Activated CD4-positive, alpha-beta T cell treated with anti-CD3 and anti-CD28 coated beads for 1 hour (primary cell): ENCODE measurements around the gene ELF5.

Experiments used
- DNase-seq: peaks from one replicate; pipeline ENCODE4 v3.0.0-alpha.2; 2020

The ELF5 gene

DNA sequence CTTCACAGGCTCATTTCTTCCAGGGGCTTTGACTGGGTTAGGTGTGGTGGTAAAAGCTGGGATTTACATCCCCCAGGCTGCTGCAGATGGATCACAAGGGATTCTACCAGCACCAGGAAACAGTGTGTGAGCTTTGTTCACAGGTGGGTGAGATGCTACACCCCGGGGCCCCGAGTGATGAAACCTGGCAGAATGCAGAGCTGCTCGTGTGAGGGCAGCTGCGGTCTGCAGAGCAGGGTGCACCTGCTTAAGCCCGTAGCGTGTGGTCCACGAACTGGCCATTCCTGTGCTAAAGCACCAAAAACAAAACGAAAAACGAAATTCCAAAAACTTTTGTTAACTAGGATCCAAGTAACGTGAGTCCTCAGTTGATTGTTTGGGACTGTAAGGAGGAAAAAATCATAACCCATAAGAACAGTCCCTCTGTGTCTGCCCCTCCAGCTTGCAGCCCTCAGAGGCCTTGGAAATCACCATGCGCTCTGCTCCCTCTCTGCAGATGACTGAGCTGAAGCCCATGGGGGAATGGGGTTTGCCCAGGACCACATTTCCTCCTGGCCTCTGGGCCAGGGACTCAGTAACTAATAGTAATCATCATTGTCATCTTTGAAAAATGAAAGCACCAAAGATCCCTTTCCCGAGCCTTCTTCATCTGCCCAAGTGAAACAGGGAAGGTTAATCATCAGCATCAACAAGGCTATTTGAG is 24.6 kb downstream of the ELF5 start:
- DNase-seq: no peak

DNA sequence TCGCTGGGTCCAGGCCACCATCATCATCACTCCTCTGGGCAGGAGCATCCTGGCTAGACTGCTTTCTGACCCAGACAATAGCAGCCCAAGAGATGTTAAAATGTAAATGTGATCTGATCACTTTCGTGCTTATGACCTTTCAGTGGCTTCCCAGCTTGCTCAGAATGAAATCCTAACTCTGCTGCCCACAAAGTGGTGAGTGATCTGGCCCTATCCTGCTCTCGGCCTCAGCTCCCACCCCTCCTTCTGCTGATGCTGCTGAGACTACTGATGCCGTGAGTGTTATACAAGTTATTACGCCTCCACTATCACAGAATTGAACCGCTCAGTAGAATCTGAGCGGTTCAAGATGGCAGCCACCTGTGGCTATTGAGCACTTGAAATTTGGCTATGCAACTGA is 26.2 kb downstream of the ELF5 start:
- DNase-seq: no peak

DNA sequence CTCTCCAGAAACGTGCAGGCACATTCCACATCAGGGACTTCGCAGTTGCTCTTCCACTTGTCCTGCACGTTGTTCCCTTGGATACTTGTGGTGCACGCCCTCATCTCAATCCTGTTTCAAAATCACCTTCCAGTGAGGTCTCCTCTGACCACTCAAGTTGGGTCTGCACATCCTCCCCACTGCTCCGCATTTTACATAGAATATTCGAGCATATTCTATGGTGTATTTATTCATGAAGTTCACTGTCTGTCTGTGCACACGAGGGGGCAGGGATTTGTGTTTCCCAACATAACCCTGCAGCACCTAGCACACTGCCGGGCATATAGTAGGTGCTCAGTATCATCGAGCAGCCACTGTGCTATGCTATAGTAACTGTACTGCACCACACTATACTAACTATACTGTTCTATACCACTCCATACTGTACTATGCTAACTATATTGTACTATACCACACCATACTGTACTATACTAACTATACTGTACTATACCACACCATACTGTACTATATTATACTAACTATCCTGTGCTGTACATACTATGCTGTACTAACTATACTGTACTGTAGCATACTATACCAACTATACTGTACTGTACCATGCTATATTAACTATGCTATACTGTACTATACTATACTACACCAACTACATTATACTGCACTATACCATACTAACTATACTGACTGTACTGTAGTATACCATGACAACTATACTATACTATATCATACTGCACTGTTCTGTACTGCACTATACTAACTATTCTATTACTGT is 30.3 kb downstream of the ELF5 start:
- DNase-seq: no peak

DNA sequence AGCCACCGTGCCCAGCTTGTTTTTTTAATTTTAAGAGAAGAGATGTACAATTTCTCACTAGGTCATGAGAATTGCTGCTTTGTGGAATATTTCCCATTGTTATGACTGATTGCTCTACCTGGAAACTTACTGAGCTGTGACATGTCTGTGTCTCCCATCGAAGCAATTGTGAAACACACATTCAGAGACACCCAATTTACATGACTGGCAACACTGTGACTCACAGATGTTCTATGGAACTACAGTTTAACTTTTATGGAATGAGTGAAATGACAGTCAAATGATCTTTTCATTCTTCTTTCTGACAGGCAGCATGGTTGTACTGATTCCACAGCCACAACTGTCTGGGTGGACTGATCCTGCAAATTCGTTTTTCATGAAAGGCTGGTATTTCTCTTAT is 32.3 kb downstream of the ELF5 start:
- no peak for DNase-seq

DNA sequence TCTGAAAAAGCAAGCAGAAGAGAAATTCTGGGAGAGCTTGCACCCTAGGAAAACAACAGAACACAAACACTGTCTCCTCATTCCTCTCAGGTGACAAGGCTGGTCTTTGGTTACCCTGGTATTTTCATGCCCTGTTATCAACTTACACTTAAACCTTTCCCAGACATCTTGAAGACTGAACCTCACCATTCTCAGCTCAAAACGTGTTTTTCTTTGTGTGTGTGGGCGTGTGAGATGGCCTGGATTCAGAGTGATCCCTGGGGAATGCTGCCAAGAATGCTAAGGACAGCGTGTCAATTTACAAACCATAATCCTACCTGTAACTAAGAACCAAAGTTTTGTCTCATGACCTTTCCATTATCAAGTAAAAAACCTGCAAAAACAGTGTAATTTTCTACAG is 33.3 kb downstream of the ELF5 start:
- no peak for DNase-seq

DNA sequence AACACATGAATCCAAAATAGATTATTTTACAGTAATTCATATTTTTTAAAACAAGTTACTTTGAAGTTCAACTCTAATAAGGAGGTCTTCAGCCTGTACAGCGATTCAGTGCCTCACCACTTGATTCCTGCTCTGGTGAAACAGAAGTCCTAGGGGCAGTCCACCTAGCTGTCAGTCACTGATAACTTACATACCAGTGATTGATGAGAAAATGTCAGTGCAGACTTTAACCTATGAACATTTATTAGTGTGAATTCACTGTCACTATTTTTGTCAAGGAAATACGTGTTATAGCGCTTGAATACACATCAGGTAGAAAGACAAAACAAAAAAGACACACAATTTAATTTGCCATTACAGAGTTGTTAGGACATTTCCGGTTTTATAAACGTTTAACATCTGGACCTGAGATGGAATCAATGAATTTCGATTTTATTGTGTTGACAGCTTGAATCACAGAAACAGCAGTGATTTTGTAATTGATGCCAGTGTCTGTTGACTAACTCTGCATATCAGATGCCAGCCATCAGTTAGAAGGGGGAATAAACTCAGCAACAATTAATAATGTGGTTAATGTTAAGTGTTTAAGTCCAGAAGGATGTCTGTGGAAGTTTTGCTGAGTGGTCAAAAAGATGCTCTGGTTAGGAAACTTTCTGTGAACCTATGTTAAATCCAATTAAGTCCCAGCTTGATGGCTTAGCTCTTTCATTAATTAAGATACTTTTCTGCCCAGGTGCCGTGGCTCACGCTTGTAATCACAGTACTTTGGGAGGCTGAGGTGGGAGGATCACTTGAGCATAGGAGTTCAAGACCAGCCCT is 34.5 kb downstream of the ELF5 start:
- no peak for DNase-seq

DNA sequence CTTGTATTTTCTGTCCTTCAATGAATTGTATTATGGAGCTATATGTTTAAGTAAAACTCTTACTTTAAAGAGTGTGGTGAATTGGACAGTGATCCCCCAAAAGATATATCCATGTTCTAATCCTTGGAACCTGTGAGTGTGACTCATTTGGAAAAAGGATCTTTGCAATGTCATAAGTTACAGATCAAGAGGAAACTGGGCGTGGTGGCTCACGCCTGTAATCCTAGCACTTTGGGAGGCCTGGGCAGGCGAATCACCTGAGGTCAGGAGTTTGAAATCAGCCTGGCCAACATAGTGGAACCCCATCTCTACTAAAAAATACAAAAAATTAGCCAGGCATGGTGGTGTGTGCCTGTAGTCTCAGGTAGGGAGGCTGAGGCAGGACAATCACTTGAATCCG is 36.7 kb downstream of the ELF5 start:
- no peak for DNase-seq

DNA sequence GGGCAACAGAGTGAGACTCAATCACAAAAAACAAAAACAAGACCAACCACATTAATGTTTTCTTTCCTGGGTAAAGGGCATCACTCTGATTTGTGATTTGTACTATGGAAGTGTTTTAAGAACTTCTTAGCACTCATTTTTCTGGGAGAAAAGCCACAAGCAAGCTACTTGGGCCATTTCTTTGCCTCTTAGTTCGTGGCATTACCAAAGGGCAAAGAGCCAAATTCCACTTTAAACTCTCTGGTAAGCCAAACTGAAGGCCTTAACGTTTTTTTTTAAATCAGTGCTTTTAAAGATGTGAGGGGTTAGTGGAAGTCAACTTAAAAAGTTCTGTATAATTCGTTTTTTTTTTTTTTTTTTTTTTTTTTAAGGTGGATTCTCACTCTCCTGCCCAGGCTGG is 37.9 kb downstream of the ELF5 start:
- DNase-seq: no peak

DNA sequence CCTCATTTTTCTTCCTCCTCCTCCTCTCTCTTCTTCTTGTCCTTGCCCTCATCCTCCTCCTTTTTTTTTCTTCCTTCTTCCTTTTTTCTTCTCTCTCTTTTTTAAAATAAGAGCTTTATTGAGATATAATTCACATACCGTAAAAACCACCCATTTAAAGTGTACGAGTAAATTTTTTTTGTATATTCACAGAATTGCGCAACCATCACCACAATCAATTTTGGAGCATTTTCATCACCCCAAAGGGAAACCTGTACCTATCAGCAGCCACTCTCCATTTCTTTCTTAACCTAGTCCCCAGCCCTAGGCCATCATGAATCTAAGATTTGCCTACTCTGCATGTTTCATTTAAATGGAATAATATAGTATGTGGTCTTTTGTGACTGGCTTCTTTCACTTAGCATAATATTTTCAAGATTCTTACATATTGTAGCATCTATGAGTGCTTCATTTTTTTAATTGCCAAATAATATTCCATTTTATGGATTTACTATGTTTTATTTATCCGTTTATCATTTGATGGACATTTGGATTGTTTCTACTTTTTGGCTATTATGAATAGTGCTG is 39.9 kb downstream of the ELF5 start:
- DNase-seq: no peak

DNA sequence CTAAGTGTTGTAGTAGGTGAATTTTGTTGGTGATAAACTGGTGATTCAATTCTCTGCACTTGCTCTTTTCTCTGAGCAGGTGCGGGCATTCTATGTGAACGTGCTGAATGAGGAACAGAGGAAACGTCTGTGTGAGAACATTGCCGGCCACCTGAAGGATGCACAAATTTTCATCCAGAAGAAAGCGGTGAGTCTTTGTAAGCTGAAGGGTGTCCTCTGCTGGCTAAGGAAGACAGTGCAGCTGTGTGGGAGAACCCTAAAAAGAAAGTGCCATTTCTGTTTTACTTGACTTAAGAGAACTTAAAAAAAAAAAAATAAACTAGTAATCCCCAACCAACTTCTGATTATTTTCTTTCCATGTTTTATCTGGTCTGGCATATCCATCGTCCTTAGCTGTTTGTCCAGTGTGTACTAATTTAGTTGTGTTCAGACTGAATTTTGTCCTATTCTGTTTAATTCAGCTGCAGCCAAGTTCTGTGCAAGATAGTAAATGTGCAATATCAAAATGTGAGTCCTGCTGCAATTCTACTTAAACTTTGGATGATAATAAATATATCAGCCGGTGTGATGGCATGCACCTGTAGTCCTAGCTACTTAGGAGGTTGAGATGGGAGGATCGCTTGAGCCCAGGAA is 45.3 kb downstream of the ELF5 start:
- DNase-seq: no peak

DNA sequence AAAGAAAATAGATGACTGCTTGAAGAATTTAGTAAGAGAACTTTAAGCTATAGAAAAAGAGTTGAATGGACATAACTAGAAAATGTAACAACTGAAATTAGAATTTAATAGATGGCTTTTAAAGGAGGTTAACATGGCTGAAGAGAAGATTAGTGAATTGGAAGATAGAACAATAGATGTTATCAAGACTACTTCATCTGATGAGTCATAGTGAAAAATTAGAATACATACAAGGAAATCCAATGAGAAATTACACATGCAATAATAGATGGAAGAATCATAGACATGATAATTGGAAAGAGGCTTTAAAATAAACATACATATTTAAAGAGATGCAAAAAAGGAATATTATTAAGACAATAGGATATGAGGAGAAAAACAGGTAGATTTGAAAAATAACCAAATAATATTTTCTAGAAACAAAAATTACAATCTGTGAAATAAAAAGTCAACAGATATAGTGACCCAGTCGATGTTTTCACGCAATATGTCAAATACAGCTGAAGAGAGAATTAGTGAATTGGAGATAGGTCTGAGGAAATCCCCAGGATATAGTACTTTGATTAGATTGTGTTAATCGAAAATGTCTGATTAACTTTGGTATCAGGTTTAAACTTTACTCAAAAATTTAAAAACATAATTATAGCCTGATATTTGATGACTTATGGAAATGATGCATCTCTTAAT is 46.6 kb downstream of the ELF5 start:
- DNase-seq: no peak

DNA sequence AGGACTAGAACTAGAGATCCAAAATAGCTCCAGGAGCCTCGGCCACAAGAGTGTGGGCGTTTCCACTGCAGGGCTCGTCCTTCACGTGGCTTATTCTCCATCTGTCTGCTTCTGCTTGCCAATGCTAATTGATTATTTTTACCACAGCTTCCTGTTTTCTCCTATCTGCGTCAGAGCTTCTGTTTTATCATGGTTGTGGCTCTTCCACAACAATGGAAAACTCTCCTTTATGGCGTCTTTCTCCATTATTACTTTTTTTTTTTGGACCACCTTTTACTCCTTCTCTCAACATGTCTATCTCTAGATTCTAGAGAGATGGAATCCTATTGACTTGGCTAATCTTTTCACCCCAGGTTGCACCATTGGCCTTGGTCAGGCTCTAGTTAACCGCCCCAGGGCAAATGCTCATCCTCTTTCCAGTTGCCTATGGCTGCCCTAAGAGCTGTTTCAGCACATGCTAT is 49.0 kb downstream of the ELF5 start:
- DNase-seq: no peak

DNA sequence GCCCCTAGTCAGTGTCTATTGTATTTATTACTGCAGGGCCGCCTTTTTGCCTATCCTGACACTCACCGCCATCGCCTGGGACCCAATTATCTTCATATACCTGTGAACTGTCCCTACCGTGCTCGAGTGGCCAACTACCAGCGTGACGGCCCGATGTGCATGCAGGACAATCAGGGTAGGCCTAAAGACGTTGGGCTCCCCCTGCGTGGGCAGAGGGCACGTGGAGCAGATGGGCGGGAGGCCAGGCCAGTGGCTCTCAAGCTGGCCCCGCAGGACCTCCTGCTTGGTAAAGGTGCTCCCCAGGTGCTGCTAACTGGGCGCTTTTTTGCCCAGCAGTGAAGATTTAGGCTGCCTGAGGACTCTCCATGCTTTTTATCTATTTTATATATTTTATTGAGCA is 52.4 kb downstream of the ELF5 start:
- DNase-seq: no peak

DNA sequence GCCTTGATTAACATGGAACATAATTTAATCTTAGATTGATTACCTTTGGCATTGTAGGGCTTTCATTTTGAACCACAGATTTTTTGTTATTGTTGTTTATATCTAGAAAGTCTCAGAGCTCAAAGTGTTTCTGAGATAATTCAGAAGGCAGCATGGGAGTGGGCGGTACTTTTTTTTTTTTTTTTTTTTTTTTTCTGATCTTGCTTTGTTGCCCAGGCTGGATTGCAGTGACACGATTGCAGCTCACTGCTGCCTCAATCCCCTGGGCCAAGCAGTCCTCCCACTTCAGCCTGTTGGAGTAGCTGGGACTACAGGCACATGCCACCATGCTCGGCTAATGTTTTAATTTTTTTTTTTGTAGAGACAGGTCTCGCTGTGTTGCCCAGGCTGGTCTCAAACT is 53.3 kb downstream of the ELF5 start:
- DNase-seq: no peak

DNA sequence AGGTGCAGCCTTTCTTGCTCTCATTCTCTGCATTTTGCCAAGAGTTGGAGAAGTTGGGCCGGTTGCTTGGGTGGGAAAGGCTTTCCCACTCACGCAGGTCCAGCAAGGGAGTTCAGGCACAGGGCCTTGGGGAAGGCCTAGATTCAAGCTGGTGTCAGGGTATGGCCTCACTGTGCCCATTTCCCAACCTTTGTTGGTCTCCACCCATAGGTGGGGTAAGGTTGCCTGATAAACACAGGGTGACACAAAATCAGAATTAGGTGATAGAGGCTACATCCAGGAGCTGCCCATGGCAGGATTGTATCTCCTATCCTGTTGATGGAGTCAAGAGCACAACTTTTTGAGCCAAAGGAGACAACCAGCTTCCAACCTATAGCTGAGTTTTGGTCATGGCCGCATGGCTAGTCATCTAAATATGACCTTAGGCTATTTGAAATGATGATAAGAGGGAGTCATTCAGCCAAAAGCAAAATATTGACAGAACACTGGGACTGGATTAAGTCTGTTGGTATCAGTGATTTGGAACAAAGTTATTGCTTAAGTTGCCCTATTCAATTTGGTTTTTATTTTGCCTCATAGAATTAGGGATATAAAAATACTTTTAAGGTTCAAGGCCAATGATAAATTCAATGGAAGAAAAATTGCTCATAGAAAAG is 54.0 kb downstream of the ELF5 start:
- no peak for DNase-seq

DNA sequence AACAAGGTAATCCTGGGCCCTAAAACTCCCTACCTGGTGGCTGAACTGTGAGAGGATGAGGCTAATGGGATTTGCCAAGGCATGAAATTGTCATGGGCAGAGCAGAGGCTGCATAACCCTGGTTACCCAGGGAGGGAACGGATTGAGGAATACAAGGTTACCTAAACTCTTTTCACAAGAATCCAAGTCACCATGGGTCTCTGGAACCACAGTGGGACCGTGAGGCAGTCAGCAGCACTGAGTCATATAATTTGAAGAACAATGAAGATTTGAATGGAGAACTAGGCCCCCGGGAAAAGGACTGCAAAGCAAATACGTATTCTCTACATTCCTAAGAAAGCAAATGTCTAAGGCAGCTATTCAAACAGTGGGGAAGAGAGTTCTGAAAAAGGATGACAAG is 55.1 kb downstream of the ELF5 start:
- no peak for DNase-seq

DNA sequence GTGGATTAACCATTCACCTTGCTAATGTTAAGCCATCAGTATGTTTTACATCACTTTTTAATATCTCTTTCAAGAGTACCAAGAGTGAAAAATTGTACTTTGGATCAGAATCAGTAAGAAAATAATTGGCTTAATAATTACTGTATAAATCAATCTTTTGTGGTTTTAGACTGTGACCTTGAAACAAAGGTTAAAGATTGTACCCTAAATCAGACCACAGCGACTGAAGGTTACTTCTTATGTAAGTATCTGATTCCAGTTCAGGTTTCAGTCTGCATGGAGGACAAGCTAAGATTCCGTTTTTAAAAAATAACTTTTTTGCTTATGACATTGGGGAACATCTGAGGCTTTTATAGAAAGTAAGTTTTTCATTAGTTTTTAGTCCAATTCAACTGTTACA is 56.0 kb downstream of the ELF5 start:
- no peak for DNase-seq

DNA sequence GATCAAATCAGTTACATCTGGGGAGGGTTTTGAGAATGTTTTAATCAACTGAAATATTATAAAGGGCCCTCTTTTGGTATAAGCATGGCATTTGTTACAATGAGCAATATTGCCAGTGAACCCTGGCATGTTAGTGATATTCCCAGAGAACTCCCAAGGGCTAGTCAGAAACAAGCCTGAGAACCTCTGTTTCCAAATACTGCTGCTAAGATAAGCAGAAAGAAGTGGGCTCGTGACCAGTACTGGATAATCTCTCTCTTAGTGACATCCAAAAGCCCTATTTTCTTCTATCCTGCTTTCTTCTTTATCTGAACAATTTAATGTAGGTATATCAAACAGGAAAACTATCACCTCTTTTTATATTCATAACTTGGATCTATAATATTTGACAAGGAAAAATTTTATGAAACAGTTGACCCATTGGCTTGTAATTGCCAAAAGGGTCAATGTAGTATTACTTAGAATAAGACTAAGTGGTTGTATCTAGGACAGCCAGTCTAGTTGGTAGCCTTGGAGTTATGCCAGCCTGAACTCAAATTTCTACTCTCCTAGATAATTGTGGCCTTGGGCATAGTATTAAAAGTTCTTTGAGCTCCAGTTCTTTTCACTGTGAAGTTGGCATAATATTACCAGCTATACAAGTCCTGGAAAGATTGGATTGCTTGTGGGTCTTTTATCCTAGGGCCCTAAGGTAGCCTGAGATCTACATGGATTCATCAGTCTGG is 59.1 kb downstream of the ELF5 start:
- no peak for DNase-seq

DNA sequence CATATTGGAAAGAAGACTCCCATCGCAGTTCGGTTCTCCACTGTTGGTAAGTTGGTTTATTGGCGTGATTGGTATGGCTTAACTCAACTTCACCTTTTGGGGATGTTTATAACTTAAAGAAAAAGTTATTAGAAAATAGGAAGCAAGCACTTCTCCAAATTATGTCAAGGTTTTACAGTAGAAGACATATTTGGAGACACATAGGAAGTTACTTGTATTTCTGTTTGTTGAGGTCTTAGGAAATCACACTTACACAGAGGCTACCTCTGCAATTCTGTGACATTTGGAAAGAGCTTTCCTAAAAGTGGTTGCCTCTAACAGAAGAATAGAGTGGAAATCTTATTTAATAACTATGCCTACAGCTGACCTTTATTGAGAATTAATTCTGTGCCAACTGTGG is 62.5 kb downstream of the ELF5 start:
- DNase-seq: no peak

DNA sequence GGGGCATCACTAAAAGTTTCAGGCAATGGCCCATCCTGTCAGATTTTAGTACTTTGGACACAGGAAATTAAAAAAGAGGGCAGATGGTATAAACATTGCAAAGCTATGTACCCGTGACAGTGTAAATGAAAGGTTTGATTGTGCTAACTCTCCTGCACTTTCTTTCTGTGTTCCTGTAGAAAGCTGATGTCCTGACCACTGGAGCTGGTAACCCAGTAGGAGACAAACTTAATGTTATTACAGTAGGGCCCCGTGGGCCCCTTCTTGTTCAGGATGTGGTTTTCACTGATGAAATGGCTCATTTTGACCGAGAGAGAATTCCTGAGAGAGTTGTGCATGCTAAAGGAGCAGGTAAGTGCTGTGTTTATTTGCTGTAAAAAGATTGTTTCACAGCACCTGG is 64.6 kb downstream of the ELF5 start:
- DNase-seq: no peak
